Effector memory CD8-positive, alpha-beta T cell (primary cell): Measurements from ENCODE around the gene PAEP.

Experiments used
- ATAC-seq: fragments of 150-1000 bp; cut with Tn5 transposase; replicated peaks from 2 replicates; pipeline ENCODE4 v1.10.0; 2021; ENCODE audit warnings: mild to moderate bottlenecking, moderate library complexity
- DNase-seq, 3 experiments: peaks; one replicate each; pipeline ENCODE4 v3.0.0; 2021
- H3K27ac Mint-ChIP-seq, 2 donors: one replicate each; pipeline ENCODE4 v1.8.0; 2022; ENCODE audit warnings: mild to moderate bottlenecking in 2 of 2, mixed read lengths in 2 of 2, moderate library complexity in 2 of 2
- H3K27me3 Mint-ChIP-seq, 2 donors: one replicate each; pipeline ENCODE4 v1.8.0; 2022; ENCODE audit warnings: mixed read lengths in 2 of 2
- H3K36me3 Mint-ChIP-seq: one replicate; pipeline ENCODE4 v1.8.0; 2022; ENCODE audit warnings: mild to moderate bottlenecking, moderate library complexity, mixed read lengths; ENCODE audit not compliant: insufficient read depth
- H3K4me1 Mint-ChIP-seq, 2 donors: one replicate each; pipeline ENCODE4 v1.8.0; 2022; ENCODE audit warnings: low read depth in 2 of 2, mixed read lengths in 2 of 2
- H3K4me3 Mint-ChIP-seq, 2 donors: one replicate each; pipeline ENCODE4 v1.8.0; 2022; ENCODE audit warnings: mild to moderate bottlenecking in 2 of 2, mixed read lengths in 2 of 2, moderate library complexity in 2 of 2
- H3K9me3 Mint-ChIP-seq, 2 donors: one replicate each; pipeline ENCODE4 v1.8.0; 2022; ENCODE audit warnings: mixed read lengths in 2 of 2

The PAEP gene

DNA sequence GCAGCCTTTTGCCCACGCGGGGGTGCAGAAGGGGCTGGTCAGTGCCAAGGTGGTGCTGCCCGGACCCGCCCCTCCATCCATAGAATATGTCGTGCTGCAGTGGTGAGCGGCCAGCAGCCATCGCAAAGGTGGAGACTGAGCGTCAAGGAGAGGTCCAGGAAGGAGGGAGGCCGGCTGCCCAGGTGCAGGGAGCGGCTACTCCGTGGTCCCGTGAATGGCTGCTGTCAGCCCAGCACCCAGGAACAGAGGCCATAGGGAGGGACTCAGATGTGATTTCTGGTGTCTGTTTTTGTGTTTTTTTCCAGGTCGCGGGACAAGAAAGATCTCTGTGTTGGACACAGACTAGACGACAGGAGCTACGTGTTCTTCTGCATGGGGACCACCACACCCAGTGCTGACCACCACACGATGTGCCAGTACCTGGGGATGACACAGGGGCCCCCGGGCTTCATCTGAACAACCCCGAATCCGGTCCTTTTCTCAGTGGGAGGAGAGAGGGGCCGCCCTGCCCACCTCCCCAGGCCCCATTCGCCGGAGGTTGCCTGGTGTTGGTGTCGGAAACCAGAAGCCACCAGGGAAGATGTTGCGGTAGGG lies 29.0 kb downstream of the PAEP start:
- no peak for ATAC-seq
- no peak overlapping the region for H3K27ac Mint-ChIP-seq

DNA sequence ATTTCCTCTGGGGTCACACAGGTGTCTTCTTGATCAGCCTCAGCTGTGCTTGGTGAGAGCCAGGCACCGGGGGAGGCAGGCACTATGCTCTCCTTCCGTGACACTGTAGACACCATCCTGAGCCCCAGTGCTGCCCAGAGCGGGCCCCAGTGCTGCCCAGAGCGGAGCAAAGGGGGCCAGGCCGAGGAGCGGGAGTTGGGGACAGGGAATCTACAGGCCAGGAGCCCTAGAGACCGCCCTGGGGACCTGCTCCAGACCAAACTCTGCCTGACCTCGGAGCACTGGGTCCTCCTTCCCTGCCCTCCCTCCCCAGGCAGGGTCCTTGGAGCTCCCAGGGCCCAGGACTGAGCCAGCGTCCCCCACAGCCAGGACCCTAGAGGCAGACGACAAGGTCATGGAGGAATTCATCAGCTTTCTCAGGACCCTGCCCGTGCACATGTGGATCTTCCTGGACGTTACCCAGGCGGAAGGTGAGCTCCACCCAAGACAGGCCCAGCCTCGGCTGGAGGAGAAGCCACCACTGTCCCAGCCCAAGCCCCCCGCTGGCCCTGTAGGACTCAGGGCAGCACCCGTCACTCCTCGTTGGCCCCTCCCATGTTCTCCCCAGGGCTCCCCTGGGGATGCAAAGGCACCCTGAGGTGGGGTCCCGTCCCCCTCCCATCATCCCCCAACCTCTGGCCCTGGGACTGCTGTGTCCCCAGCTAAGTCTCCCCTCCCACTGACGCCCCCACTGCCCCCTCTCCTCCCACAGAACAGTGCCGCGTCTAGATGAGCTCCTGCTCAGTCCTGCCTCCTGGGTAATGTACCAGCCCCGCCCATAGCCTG lies 30.2 kb downstream of the PAEP start:
- Mint-ChIP-seq H3K36me3 (peaks cover 3% of the 10 kb centered on the region), H3K27me3 (peaks cover 19 to 51% of the 10 kb centered on the region in 2 donors), H3K4me1 (no peaks in the 10 kb centered on the region), H3K9me3 (no peaks in the 10 kb centered on the region), H3K4me3 (no peak overlapping the region), H3K27ac (no peak overlapping the region)
- DNase-seq (no peak), ATAC-seq (no peak)

More for the DNA sequence above, 29.0 kb downstream of the PAEP start:
- Mint-ChIP-seq H3K4me3 (no peak overlapping the region), H3K4me1 (no peaks in the 10 kb centered on the region), H3K36me3 (peaks cover 3% of the 10 kb centered on the region), H3K9me3 (no peaks in the 10 kb centered on the region), H3K27me3 (peaks cover 18 to 53% of the 10 kb centered on the region in 2 donors)
- DNase-seq: no peak

DNA sequence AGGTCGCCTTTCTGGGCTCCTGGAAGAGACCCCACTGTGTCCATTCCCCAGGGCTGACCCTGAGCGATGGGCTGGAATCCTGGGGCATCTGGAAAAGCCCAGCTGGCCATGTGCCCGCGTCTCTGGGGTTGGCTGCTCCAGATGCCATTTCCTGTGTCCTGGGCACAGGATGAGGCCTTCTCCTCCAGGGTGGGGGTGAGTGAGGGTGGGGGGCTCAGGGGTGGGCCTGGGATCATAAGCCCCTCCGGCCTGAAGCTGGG lies 30.7 kb downstream of the PAEP start:
- H3K9me3 Mint-ChIP-seq: no peaks in the 10 kb centered on the region
- H3K27ac Mint-ChIP-seq: no peak overlapping the region
- no peak for ATAC-seq

DNA sequence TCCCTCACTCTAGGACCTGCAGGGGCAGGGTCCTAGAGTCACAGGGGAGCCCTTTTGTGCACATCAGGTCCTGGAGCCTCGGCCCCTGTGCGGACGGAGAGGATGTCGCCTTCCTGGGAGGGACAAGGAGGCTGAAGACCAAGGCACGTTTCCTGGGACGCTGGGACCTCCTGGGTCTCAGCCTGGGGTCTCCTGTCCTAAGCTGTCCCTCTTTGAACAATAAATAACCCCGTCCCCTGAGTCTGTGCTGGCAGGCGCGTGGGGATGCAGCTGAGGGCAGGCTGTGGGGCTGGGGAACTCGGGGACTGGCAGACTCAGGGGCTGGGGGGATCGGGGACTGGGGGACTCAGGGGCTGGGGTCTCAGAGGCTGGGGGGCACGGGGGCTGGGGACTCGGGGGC lies 31.1 kb downstream of the PAEP start:
- peaks cover 3% of the 10 kb centered on the region for H3K36me3 Mint-ChIP-seq
- no peak overlapping the region for H3K4me3 Mint-ChIP-seq
- no peak overlapping the region for H3K27ac Mint-ChIP-seq
- H3K4me1 Mint-ChIP-seq: no peaks in the 10 kb centered on the region
- H3K27me3 Mint-ChIP-seq: peaks cover 23 to 54% of the 10 kb centered on the region in 2 donors
- DNase-seq (no peak), ATAC-seq (no peak)
- no peaks in the 10 kb centered on the region for H3K9me3 Mint-ChIP-seq

More for the DNA sequence above, 30.7 kb downstream of the PAEP start:
- Mint-ChIP-seq H3K4me1 (no peaks in the 10 kb centered on the region), H3K36me3 (peaks cover 3% of the 10 kb centered on the region), H3K27me3 (peaks cover 23 to 51% of the 10 kb centered on the region in 2 donors), H3K4me3 (no peak overlapping the region)
- no peak for DNase-seq

DNA sequence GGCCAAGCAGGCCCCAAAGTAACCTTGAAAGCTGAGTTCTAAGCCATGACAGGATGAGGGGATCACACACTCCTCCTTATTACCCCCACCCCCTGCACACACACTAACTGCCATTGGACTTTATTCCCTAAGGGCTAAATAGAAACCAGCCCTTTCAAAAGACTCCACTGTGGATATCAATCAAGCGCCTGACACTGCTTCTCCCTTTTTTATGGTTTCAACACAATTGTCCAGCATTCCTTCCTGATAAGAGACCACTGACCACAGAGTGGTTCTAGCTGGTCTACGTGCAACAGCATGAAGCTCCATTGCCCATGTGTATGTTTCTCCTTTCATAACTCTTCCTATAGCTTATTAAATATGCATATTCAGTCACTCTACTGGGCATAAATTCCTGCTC lies 34.7 kb downstream of the PAEP start:
- H3K27ac Mint-ChIP-seq: no peak overlapping the region
- no peak for DNase-seq
- no peaks in the 10 kb centered on the region for H3K4me1 Mint-ChIP-seq
- H3K4me3 Mint-ChIP-seq: no peak overlapping the region
- no peak for ATAC-seq
- no peaks in the 10 kb centered on the region for H3K9me3 Mint-ChIP-seq
- no peaks in the 10 kb centered on the region for H3K36me3 Mint-ChIP-seq
- H3K27me3 Mint-ChIP-seq: peaks cover 28 to 65% of the 10 kb centered on the region in 2 donors

DNA sequence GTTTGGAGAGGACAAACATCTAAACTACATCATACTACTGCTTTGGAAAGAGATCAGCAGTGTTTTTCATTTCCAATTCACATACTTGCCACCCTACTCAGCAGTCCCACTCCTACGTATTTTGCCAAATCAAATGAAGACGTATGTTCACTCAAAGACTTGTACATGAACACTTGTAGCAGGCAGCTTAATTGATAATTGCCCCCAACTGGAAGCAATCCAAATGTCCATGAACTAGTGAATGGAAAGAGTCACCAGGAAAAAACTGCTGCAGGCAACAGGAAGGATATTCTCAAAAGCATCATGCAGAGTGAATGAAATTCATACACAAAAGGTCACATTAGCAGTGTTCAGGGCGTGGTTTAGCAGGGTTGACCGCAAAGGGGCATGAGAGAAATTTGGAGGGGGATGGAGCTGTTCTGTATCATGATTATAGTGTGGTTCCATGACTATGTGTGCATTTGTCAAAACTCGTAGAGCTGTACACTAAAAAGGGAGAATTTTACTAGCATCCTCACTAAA lies 38.8 kb downstream of the PAEP start:
- Mint-ChIP-seq H3K27ac (no peak overlapping the region), H3K27me3 (peaks cover 33 to 66% of the 10 kb centered on the region in 2 donors)
- ATAC-seq: no peak

DNA sequence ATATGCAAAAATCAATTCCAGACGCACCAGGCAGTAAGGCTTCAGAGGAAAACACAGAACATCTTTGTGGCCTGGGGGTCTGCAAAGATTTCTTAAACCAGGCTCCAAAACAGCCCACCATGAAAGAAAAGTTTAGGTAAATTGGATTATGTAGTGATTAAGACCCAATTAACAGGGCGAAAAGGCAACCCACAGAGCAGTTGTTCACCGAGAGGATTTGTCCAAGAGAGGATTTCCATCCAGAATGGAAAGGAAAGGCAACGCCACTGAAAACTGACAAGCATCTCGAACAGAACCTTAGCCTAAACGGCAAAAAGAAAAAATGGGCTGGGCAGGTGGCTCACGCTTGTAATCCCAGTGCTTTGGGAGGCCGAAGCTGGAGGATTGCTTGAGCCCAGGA lies 40.4 kb downstream of the PAEP start:
- Mint-ChIP-seq H3K9me3 (no peaks in the 10 kb centered on the region), H3K36me3 (no peaks in the 10 kb centered on the region)
- ATAC-seq: no peak

More for the DNA sequence above, 38.8 kb downstream of the PAEP start:
- H3K4me3 Mint-ChIP-seq: no peak overlapping the region
- H3K36me3 Mint-ChIP-seq: no peaks in the 10 kb centered on the region
- DNase-seq: no peak
- no peaks in the 10 kb centered on the region for H3K9me3 Mint-ChIP-seq
- peaks cover 3 to 4% of the 10 kb centered on the region in 2 donors for H3K4me1 Mint-ChIP-seq

DNA sequence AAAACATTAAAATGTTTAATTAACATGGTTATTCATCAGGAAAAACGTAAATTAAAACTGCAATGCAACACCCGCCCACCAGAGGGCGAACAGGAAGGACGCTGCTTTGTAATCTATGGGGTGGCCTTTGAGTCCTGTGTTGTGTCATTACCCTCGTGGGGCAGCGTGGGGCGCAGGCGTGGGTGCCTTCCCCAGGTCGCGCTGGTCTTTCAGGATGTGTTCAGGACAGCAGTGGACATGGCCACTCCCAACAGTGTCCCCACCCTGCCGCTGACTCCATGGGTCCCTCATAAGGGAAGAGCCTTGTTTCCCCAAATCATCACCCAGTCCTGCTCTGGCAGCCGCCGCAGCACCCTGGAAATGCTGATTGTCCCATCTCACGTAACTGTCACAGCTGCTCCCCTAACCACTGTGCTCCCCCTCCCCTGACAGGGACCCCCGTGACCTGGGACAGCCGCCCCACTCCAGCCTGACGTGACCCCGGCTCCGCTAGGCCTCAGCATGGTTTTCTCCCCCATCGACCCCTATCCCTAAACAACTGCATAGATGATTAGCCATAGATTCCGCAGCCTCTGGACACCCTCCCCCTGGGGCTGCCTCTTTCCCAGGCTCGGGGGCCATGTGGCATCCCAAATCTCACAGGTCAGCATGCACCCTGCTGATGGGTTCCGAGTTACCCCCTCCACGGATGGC lies 41.4 kb downstream of the PAEP start:
- Mint-ChIP-seq H3K4me1 (peaks cover 3 to 4% of the 10 kb centered on the region in 2 donors), H3K27me3 (peaks cover 28 to 54% of the 10 kb centered on the region in 2 donors), H3K9me3 (no peaks in the 10 kb centered on the region), H3K36me3 (no peaks in the 10 kb centered on the region), H3K4me3 (no peak overlapping the region), H3K27ac (no peak overlapping the region)
- peak; percentile 41 to 66 (median 48) for DNase-seq
- ATAC-seq: peak; percentile 56

More for the DNA sequence above, 40.4 kb downstream of the PAEP start:
- DNase-seq: no peak
- Mint-ChIP-seq H3K4me1 (peaks cover 3 to 4% of the 10 kb centered on the region in 2 donors), H3K27ac (no peak overlapping the region), H3K4me3 (no peak overlapping the region), H3K27me3 (peaks cover 30 to 59% of the 10 kb centered on the region in 2 donors)

DNA sequence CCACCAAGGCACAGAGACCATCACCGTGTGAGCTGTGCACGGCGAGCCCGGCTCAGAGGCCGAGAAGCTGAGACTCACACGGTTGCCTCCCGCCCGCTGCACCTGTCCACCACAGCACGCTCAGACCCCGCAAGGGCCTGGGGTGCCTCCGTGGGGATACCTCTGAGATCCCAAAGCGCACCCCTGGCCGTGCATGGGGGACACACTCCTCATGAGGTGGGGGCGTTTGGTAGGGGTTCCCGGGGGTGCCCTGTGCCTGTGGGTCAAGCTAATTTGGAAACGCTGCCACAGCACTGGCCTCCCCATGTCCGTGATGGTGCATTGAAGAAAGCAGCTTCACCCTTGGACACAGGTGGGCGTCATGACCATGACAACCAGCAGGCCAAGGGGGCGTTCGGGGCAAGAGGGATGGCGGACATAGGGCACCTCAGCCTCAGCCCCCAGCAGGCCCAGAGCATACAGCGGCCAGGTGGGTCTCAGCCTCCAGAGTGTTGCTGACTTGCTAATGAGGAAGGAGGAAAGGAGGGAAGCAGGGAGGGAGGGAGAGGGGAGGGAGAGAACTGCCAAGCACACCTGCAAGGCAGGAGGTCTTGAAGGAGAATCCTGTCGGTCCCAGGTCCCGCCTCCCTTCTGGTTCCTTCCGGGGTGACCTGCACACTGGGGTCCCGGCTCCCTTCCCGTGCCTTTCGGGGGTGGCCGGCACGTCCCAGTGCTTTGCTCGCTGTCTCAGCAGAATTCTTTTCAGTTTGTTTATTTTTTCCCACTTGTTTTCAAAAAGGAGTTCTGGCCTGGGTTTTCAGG lies 43.1 kb downstream of the PAEP start:
- no peaks in the 10 kb centered on the region for H3K9me3 Mint-ChIP-seq
- H3K36me3 Mint-ChIP-seq: no peaks in the 10 kb centered on the region
- no peak overlapping the region for H3K4me3 Mint-ChIP-seq
- H3K27ac Mint-ChIP-seq: no peak overlapping the region
- no peak for ATAC-seq
- no peak for DNase-seq
- H3K4me1 Mint-ChIP-seq: peaks cover 3 to 4% of the 10 kb centered on the region in 2 donors
- H3K27me3 Mint-ChIP-seq: peaks cover 19 to 40% of the 10 kb centered on the region in 2 donors

DNA sequence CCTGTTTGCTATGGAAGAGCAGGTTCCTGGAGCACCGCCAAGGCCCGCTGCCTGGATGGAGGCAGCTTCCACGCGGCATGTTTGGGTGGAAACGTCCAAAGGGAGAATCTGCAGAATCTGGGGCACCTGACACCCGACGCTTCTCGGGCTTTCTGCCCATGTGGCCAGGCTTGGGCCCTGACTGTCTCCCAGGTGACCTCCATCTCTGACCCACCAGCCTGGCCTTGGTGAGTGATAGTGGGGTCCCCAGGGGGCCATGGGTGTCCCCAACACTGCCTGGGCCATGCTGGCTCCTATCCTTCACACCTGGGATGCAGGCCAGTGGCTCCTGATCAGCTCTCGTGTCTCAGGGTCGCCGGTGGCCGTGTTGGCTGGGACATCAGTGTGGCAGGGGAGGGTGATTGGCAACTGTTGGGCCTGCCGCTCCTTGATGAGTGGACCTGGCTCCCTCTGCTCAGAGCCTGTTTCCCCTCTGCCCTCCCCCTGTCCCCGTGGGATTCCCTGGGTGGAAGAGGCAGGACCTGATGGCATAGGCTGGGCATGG lies 43.8 kb downstream of the PAEP start:
- Mint-ChIP-seq H3K27me3 (peaks cover 14 to 34% of the 10 kb centered on the region in 2 donors), H3K4me1 (peaks cover 3 to 4% of the 10 kb centered on the region in 2 donors), H3K27ac (no peak overlapping the region), H3K36me3 (no peaks in the 10 kb centered on the region), H3K4me3 (no peak overlapping the region), H3K9me3 (no peaks in the 10 kb centered on the region)
- ATAC-seq: no peak
- DNase-seq: no peak

DNA sequence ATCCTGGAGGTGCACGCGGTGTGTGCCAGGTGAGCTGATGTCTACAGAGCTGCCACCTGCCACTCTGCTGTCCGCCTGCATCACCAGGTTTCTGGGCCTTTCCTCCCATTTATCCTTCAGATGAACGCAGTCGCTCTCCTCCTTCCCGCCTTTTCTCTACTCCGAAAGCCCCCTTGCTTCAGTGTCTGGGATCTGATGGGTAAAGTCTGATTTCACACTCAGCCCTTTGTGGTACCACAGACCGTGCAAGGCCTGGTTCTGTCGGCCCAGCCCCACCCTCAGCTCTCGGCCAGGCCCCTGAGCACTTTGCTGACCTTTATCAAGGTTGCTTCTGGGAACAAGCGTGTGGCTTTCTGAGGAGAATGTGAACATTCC lies 45.3 kb downstream of the PAEP start:
- peaks cover 3 to 4% of the 10 kb centered on the region in 2 donors for H3K4me1 Mint-ChIP-seq
- no peak for ATAC-seq
- no peak overlapping the region for H3K27ac Mint-ChIP-seq
- no peak for DNase-seq
- H3K9me3 Mint-ChIP-seq: no peaks in the 10 kb centered on the region
- no peaks in the 10 kb centered on the region for H3K36me3 Mint-ChIP-seq
- no peak overlapping the region for H3K4me3 Mint-ChIP-seq
- peaks cover 5 to 32% of the 10 kb centered on the region in 2 donors for H3K27me3 Mint-ChIP-seq

DNA sequence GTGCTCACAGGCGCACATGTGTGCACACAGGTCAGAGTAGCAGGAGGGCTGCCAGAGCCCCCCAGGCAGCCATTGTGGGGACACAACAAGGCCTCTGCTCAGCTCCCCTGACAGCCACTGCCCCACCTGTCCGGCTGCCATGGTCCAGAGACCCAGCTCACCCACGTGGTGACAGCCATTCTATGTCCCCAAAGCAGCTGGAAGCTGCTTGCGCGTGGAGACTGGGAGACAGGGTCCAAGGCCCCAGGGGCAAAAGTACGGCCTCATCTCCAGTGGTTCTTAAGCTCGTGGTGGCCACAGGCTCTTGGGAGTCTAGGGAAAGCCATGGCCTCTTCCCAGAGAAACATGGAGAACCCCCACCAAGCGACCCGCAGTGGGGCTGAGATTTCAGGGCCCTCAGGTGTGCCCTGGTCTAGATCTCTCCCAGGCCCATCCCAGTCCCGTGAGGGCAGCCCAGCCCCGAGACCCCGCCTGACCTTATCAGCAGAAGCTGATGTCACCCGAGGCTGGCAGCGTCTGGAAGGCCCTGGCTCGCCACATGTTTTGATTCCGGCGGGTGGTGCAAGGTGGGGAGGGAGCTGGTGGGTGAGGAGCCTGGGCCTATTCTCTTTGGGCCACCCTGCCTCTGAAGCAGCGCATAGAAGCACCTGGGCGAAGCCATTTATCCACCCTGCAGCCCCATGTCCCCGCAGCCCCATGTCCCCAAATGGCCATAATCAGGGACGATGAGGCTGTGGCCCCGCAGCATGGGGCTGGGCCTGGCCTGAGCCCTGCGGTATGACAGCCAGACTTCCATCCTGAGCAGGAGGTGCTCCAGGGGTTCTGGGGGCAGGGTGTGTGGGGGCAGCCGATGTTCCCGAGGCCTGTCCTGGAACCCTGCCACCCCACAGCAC lies 46.1 kb downstream of the PAEP start:
- Mint-ChIP-seq H3K4me1 (peaks cover 3 to 4% of the 10 kb centered on the region in 2 donors), H3K4me3 (no peak overlapping the region), H3K27me3 (peaks cover 8 to 40% of the 10 kb centered on the region in 2 donors), H3K9me3 (no peaks in the 10 kb centered on the region), H3K27ac (no peak overlapping the region), H3K36me3 (peaks cover 3% of the 10 kb centered on the region)
- DNase-seq: no peak
- no peak for ATAC-seq
